Activated T-helper 1 cell treated with Interleukin-2 at 50 U/mL for 16 hours (primary cell): ENCODE data around the gene ZNF318.
"Not testable (repeated sequence)": the region's sequence is repeated elsewhere in the genome, so short reads cannot be mapped to it uniquely, and the experiment has no call there.

Experiments
- DNase-seq: peaks from one replicate; pipeline ENCODE4 v3.0.0-alpha.2; 2020; ENCODE audit warnings: low read depth

ZNF318 gene

GRCh38 chr6:43389730-43390295 lies 20.4 kb upstream of the ZNF318 start:
- no peak for DNase-seq

DNA sequence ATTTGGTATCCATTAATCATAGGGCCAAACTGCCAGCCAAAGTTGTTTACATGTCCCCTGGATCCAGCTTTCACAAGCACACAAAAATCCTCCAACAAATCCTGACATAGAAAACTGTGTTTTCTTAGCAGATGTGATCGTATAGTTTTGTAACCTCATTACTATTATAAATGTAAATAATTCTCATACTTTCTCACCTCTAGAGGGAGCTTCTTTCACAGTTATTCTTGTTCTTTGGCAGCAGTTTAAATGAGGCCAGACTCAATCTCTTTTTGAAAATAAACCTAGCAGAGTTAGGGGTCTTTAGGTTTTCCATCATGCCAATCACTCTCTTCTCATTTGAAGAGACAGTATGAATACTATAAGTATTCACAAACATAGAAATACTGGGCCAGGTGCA lies 17.0 kb upstream of the ZNF318 start:
- DNase-seq: no peak

DNA sequence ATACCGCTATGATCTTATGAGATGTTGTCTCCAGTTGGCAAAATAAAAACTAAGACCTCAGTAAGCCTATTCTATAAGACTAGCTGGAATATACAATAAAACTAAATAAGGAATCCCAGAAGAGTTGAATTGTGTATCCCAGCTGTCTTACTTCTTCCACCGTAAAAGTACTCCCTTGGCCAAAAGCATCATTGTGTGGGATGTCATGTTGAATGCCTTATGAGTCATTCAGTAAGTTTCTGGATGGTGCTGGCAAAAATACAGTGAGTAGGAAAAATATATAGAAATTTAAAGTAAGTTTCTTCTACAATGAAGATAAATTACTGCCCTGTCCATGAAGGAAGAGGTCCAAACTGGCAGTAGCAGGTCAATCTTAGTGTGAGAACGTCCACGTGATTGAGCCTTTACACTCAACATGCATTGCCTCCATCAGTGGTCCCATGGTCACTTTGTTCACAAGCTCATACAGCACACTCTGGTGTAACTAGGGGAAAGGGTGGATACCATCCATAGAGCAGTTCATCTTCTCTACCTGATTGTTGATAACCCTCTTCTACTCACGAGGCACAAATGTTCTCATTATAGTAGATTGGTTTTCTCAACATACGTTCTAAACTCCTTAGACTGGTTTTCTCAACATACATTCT lies 13.7 kb upstream of the ZNF318 start:
- DNase-seq: no peak

- not testable (repeated sequence) for DNase-seq
Observed at GRCh38 chr6:43380858-43381257, 11.4 kb upstream of the ZNF318 start.

- DNase-seq: no peak
Observed at GRCh38 chr6:43378631-43379030, 9.2 kb upstream of the ZNF318 start.

DNA sequence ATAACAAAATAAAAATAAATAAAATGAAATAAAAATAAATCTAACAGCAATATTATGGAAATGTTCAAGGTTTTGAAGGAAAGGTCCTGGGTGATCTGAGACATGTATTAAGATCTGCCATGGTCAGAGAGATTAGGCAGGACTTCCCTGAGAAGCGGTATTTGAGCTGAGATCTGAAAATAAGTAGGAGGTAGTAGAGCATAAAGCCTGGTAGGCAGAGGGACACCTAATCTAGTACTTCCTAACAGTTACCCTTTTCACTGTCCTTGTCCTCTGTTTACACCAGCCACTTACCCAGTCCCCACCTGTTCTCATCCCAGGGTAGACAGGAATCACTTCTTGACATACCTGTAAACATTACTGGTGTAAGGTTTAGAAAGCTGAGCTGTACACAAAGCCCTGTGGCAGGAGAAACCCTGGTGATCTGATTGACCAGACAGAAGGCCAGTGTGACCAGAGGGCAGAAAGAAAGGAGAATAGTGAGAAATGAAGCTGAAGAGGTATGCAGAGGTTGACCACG lies 8.3 kb upstream of the ZNF318 start:
- DNase-seq: no peak

GRCh38 chr6:43376551-43376981 lies 7.1 kb upstream of the ZNF318 start:
- DNase-seq: no peak

DNA sequence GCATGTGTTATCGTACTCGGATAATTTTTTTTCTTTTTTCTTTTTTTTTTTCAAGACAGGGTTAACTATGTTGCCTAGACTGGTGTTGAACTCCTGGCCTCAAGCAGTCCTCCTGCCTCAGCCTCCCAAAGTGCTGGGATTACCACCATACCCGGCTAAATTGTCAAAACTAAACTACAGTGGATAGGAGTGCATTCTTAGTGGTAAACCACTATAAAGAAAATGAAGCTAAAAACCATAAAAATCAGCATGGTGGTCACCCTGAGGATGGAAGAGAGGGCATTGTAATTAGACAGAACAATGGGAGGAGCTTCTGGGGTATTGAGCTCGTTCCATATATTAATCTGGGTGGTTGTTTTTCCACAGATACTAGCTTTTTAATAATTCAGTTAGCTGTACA lies 6.2 kb upstream of the ZNF318 start:
- DNase-seq: no peak

DNA sequence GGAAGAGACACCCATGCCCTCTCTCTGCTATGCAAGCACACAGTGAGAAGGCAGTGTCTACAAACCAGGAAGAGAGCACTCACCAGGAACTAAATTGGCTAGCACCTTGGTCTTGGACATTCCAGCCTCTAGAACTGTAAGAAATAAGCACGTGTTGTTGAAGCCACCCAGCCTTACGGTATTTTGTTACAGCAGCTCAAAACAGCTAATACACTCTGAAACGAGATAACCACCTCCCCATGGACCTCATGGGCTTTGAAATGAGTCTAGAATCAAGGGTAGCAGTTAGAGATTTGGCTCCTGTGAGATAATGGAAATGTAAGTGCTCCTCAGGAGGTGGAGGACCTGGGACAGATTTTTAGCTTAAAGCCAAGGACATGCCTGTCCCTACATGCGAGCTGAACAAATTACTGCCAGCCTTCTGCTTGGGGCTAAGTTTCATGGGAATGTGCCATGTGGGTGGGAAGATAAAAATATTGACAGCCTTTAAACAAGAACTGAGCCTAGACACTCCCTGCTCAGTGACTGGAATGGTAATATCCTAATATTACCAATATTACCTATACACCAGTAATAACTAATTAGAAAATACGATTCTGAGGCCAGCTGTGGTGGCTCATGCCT lies 3.9 kb upstream of the ZNF318 start:
- no peak for DNase-seq

DNA sequence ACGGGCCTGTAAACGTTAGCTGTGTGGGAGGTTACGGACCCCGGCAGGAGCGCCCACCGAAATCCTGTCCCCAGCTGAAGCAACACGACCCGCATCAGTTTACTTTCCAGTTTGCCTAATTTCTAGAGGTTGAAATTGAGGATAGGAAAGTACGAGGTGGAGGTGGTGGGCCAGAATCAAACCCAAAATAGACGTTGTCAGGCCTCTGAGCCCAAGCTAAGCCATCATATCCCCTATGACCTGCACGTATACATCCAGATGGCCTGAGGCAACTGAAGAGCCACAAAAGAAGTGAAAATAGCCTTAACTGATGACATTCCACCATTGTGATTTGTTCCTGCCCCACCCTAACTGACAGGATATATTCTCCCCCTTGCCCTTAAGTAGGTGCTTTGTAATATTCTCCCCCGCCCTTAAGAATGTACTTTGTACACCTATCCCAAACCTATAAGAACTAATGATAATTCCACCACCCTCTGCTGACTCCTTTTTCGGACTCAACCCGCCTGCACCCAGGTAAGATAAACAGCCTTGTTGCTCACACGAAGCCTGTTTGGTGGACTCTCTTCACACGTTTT lies 645 bp upstream of the ZNF318 start:
- not testable (repeated sequence) for DNase-seq

DNA sequence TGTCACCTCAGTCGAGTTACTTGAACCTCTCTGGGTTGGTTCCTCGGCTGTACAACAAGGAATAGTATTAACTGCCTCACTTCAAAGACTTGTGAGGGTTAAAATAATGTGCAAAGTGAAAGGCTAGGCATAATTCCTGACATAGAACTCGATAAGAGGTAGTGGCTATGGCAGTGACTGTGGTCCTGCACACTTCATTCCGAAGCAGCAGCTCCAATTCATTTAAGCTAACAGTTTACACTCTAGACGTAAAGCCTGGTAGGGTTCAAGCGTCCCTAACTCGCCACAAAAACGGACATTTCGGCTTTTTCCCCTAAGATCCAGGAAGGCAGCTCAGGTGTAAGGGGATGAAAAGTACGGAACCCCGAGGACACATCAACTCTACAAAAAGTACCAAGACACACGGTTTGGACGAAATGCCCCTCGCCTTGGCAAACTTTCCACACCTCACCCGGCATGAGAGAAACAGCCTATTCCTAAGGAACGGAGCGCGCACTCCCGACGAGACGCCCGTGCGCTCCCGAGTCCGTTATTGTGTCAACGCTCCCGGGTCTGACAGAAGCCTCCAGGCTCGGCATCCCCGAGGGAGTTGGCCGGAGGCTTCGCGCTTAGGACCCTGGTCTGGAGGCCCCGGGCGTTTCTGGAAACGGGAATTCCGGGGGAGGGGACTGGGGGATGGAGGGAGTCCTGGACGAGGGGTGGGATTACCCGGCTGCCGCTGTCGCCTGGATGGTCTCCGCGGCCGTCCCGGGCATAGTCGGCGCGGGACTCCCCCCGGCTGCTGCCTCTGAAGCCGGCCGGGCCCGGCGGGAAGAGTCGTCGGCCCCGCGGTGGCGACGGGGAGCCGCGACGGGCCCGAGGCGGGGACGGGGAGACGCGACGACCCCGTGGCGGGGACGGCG lies 937 bp downstream of the ZNF318 start:
- DNase-seq: no peak

DNA sequence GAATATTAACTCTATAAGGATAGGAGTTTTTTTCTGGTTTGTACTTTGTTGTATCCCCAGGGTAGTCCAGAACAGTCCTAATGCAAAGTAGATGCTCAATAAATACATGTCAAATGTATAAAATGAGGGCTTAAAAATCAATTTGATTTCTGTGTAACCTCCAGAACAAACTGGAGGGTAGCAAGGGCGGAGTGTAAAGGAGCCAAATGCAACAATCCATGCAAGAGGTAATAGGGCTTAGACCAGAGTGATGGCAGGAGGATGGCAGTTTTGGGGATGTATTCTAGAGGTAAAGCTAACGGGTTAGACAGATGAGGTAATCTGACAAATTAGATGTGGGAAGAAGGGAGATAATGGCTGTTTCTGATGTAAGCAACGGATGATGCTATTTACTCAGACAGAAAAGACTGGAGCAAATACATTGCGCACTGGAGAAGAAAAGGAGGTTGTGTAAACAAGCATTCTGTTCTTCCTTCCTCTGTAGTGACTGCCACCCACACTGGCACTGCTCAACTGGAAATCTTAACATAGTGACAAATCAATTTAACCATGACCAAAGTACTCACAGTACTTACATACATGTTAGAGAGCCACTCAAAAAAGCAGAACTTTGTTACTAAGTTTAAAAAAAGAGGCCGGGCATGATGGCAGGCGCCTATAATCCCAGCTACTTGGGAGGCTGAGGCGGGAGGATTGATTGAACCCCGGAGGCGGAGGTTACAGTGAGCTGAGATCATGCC lies 2.0 kb downstream of the ZNF318 start:
- no peak for DNase-seq

DNA sequence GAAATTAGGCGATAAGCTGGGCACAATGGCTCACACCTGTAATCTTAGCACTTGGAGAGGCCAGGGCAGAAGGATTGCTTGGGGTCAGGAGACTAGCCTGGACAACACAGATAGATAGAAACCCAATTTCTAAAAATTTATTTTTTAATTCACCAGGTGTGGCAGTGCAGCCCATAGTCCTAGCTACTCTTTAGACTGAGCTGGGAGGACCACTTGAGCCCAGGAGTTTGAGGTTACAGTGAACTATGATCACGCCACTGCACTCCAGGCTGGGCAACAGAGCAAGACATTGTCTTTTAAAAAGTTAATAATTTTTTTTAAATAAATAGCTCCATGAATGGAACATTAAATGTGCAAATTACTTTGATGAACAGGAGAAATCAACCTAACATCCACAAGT lies 8.2 kb downstream of the ZNF318 start:
- no peak for DNase-seq

- DNase-seq: no peak
Observed at GRCh38 chr6:43359831-43360230, 9.6 kb downstream of the ZNF318 start.

- no peak for DNase-seq
Observed at GRCh38 chr6:43359381-43359780, 10.1 kb downstream of the ZNF318 start.

DNA sequence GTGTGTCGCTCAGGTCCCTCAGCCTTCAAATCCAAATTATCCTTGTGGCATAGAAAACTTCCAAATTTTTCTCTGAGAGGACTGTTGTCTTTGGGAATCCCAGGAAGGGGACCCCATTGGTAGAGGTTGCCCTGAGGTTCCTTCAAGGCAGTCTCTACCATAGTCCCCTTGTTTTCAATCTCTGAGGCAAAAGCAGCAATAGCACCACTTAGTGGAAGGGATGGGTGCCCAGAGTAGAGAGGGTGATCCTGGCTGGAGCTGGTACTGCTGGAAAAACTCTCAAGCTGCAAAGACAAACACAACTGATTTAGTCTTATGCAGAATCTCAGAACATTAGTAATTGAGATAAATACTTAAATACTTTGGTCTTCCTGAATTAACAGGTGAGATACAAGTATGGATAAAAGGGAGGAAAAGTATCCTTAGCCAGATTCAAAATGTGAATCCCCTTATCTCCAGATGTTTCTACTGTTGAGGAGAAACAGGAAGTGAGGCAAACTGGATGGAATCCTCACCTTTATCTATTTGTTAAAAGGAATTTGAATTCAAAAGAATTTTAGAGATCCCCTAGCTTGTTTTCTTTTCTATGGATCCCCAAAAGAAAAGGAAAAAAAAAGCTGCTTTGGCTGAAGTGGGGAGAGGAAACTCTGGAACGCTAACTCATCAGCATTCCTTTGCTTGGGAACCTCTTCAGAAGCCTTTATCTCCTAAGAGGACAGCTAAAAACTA lies 13.4 kb downstream of the ZNF318 start:
- DNase-seq: no peak

DNA sequence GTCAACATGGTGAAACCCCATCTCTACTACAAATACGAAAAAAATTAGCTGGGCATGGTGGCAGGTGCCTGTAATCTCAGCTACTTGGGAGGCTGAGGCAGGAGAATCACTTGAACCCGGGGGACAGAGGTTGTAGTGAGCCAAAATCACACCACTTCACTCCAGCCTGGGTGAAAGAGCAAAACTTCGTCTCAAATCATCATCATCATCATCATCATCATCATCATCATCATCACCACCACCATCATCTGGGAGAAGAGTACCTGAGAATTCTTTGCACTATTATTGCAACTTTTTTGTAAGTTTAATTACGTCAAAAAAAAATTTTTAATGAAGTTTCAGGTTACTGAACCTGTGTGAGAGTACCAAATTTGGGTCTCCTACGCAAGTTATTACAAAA lies 17.5 kb downstream of the ZNF318 start:
- not testable (repeated sequence) for DNase-seq

- no peak for DNase-seq
Observed at GRCh38 chr6:43347444-43347843, 22.0 kb downstream of the ZNF318 start.

DNA sequence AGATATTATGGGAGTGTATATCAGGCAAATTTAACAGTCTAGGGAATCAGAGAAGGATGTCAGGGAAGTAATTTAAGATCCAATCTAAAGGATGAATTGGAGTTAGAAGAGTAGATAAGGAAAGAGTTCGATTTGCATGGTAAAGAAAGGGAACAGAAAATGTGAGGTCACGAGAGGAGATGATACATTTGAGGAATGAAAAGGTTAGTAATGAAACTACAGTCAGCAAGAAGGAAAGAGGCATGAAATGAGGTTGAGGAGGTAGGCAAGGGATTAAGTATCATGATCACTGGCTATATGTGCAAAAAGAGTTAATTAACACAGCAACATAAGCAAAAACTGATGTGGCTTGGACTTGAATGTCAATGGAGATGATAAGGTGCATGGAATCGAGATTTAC lies 22.4 kb downstream of the ZNF318 start:
- DNase-seq: no peak

GRCh38 chr6:43346243-43346642 lies 23.2 kb downstream of the ZNF318 start:
- DNase-seq: not testable (repeated sequence)

- no peak for DNase-seq
Observed at GRCh38 chr6:43339168-43339567, 30.3 kb downstream of the ZNF318 start.
